NK-92 treated with Interleukin-12 subunit alpha and Interleukin-12 subunit beta, amount 100 ng/mL, for 24 hours (cell line): Measurements from ENCODE around the gene ATOH8.
A peak's percentile ranks its signal among the peaks of the same experiment; 100 is the strongest.

Source experiments
- DNase-seq: peaks from one replicate; lab custom pipeline; 2025; lab: John Stamatoyannopoulos, UW

Gene ATOH8

DNA sequence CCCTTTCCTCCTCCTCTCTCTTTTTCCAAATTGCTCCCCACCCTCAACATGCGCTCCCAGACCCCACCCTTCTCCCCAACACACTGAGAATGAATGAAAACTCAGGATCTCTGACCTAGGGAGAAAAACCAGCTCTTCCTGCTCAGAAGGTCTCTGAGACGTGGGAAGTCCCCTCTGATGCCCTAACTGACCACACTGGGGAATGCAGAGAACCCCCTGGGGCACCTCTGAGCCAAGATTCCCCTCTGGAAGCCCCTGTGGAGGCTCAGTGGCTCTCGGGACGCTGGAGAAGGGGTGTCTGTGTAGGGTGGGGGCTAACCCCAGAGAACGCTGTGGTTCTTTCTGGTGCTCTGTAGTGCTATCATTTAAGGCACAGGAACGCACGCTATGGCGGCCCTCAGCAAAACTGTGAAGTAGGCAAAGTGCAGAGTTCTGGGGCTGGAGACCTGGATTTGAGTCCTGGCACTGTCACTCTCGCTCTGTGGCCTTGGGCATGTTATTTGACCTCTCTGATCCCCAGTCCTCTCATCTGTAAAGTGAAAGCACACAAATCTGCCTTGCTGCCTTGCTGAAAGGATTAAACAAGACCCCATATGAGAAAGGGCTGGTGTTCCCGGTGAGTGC, 17.1 kb downstream of the ATOH8 start:
- DNase-seq: no peak

- no peak for DNase-seq
These were observed 17.7 kb downstream of the ATOH8 start for GRCh38 chr2:85771486-85771885.

DNA sequence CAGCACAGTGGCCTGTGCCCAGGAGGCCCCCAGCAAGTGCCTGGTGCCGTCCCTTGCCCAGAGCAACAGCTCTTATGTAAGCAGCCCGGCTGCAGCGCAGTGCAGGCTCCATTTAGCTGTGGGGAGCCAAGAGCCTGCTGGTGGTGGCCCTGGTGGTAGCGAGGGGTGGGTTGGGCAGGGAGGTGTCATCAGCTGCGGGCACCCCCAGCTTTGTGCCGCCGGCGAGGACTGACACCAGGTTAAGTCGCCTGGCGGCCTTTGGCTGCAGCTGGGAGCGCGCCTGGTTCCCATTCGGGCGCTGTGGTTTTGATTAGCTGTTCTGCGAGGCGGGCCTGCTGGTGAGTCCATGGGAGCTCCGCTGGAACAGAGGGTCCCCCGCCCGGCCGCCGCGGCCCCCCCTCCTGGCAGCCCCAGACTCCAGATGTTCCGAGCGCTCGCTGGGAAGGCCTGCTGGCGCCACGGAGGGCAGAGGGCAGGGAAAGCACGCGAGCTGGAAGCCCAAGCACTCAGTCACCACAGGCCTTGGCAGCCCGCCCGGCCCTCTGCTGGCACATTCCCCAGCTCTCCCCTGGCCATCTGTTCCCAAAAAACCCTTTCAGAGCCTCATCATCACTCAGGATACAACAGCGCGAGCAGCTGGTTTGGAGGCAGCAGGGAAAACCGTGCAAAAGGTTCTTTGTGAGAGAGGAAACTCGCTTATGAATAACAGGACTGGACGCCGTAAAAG, 18.4 kb downstream of the ATOH8 start:
- no peak for DNase-seq

GRCh38 chr2:85772841-85773491, 19.2 kb downstream of the ATOH8 start:
- DNase-seq: no peak

DNA sequence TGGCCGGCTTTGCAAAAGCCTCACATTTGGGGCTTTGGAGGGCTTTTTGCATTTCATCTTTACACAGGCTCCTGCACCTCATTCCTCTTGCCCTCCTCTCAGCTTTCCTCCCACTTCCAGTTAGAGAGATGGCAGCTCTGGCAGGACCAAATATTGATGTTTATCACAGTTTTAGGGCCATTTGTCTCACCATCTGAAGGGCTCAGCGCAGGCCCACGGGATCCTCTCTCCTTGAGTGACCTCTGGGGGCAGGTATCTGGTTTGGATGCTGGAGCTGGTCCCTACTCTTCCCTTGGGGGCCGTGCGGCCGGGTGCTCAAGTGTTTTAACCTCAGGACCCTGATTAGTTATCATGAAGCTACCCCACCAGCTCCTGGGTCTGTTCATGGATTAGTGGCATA, 19.9 kb downstream of the ATOH8 start:
- no peak for DNase-seq

DNA sequence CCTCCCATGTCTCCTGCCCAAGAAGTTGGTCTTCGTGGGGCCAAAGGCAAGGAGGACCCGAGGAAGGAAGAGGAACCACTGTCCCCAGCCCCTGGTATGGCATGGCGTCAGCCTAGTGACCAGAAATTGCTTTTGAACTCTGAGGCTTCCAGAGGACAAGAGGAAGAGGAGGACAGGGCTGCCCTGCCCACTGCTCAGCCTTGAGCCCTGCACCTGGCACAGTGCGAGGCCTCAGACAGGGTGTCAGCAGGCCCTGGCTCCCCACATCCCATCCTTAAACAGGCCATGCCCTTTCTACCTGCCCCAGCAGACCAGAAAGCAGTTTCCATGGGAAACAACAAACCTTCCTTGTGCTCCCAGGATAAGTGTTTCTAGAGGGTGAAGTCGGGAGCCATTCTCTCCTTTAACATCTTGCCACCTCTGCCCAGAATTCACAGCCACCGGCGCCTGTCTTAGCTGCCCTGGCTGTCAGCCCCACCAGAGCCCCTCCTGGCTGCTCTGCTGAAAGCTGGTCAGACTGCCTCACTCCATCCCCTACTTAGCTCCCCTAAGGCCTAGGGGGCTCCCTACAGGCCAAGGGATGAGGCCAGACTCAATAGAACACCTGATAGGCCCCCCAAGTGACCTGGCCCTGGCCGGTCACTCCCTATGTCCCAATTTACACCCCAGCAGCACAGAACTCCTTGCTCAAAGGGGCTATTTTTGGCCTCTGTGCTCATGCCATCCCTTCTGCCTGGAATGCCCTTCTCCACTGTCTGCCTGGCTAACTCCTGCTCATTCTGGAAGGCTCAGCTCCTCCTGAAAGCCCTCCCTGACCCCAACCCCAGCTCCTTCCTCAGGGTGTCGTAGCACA, 20.6 kb downstream of the ATOH8 start:
- no peak for DNase-seq

- DNase-seq: peak; percentile 41
These were observed 21.9 kb downstream of the ATOH8 start for GRCh38 chr2:85775406-85776381.

- DNase-seq: no peak
These were observed 22.9 kb downstream of the ATOH8 start for GRCh38 chr2:85776672-85777071.

DNA sequence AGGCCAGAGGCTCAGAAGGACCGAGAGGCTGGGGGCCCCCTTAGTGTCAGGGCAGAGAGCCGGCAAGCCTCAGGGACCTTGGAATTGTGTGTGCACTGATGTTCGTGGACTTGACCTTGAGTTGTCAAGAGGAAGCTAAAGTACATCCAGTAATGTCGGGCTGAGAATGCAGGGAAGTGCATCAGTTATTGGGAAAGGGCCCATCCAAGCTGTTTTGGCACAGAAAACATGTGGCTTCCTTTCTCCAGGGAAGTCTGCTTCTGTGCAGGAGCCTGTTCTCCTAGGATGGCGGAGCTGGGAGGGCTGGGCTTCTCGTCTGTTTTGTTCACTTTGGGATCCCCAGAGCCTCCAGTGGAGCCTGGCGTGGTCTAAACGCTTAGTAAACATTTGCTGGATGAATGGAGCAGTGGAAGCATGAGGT, 23.7 kb downstream of the ATOH8 start:
- DNase-seq: no peak

- no peak for DNase-seq
These were observed 25.0 kb downstream of the ATOH8 start for GRCh38 chr2:85778646-85779379.

- DNase-seq: no peak
These were observed 26.0 kb downstream of the ATOH8 start for GRCh38 chr2:85779641-85780315.

DNA sequence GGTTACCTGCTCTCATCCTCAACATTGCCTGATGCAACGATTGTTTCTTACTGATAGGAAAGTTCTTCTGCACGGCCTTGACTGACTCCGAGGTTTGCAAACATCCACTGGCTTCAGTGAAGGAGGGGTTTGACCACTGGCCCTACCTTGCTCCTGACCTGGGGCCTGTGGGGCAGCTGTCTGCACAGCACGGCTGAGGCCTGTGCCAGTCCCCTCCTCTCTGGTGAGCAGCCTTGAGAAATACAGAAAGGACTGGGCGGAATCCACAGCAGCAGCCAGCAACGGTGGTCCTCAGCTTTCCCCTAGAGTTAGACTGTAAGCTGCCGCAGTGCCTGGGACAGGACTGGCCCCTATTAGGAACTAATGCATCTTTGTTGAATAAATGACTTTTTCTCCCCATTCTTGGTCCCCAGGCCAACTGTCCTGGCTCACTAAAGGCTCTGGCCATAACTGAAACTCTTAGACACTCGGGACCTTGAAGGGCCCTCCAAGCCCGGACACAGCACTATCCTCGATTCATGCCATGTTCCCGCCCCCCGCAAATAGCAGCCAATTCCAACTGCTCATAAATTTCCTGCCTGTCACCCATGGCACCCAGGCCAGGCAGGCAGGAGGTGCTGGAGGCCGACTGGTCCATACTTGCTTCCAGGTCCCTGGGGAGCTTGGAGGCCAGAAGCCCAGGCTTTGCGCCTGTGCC, 26.7 kb downstream of the ATOH8 start:
- DNase-seq: no peak

DNA sequence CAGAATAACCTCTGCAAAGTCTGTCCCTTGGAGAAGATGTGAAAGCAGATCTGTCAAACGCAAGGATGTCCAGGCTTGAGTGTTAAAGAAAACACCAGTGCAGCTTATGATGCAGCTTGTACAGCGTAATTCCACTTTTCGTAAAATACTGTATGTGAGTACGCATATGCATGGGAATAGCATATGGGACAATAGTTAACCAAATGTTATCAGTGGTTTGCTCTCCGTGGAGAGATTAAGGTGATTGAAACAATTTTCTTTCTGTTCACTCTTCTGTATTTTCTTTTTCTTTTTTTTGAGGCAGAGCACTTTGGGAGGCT, 27.2 kb downstream of the ATOH8 start:
- DNase-seq: no peak

DNA sequence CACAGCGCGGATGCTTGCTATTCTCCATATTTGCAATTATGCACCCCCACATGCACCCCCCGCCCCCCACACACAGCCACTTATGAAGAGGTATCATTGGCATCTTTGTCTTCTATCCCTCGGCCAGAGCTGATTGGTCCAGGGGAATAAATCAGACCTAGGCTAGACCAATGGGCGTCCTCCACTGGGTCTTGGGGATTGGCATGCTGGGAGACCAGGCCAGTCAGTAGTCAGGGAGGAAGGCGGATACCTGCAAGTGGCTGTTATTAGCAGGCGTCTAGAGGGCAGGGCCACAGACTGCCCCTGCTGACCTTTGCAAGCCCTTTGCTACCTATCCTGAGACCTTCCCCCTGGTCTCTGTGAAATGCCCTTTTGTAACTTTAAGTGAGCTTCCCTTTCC, 30.0 kb downstream of the ATOH8 start:
- DNase-seq: no peak

DNA sequence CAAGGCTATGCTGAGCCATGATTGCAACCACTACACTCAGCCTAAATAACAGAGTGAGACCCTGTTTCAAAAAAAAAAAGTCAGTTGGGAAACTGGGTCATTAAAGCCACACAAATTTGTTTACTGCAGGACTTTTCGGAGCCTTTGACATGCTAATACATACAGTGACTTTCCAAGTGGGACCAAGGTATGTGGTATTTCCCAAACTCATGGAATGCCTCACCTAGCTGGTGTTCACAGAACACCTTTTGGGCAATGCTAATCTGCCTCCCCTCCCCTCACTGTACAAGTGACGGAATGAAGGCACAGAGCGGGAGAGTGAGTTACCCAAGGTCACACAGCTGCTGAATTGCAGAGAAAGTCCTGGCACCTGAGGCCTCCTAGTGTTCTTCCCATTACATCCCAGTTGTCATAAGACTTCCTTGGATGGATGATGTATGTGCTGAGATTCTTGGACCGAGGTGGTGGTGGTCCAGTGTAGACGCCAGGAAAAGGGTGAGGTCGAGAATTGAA, 30.7 kb downstream of the ATOH8 start:
- no peak for DNase-seq

DNA sequence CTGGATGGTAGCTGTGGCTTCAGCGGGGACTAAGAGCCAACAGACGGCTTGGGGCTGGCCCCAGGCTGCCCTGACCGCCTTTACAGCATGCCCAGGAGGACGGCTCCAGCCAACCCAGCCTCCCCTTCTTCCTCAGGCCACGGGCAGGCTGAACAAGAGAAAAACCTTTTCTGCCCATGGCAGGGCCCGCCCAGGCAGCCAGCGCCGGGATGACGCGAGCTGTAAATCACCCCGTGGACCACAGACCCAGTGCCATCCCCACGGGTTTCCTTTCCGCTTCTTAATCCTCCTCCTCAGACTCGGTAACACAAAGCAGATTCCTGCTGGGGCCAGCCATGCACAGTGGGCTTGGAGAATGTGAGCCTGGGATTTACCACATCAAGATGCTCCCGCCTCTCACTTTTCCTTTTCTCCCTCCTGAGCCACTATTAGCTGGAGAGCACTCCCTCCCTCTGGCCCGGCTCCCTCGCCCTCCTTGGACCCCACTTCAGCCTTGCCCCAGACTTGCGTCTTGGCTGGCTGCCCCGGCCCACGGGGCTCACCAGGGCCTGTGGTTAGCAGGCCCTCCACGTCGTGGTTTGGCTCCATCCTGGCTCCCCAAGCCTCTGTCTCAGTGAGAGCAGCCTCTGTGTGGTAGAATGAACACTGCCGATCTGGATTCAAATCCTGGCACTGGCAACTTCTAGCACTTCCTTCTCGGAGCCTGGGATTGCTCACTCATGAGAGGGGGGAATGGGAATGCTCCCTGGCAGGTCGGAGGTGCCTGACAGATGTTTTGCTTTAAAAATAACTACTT, 31.4 kb downstream of the ATOH8 start:
- no peak for DNase-seq

- no peak for DNase-seq
These were observed 32.1 kb downstream of the ATOH8 start for GRCh38 chr2:85785871-85786270.

GRCh38 chr2:85786444-85786843, 32.7 kb downstream of the ATOH8 start:
- DNase-seq: no peak
